Panc1 (cell line): ENCODE measurements around the gene ACD.

Experiments
- POLR2AphosphoS5 ChIP-seq: IDR thresholded peaks from 2 replicates; pipeline ENCODE4 v1.6.1; 2012; ENCODE audit warnings: mild to moderate bottlenecking, low read depth, low read length, moderate library complexity
- TF ChIP-seq, protein P1 (sequence below): fragments of 450-650 bp; IDR thresholded peaks from 2 replicates; pipeline ENCODE4 v1.5.1; 2017; ENCODE audit warnings: mild to moderate bottlenecking
- TF ChIP-seq, protein P2 (sequence below), 2 experiments: IDR thresholded peaks; 2 replicates each; pipeline ENCODE4 v1.6.1; 2011 to 2012; ENCODE audit warnings: low read depth in 2 of 2, control low read depth in 1 of 2, low read length in 1 of 2, mild to moderate bottlenecking in 1 of 2, moderate library complexity in 1 of 2; ENCODE audit not compliant: insufficient read depth in 1 of 2

DNA sequence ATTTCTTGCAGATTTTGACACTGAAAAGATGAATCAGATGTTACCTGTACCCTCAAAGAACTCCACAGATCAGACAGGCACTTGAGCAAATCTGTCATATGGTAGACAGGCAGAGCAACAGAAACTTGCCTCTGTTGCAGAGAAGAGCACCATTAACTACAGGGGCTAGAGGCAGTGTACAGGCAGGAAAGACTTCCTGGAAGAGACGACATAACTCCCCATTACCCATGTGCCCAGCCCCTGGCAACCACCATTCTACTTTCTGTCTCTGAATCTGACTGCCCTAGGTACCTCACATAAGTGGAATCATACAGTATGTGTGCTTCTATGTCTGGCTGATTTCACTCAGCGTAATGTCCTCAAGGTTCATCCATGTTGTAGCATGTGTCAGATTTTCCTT lies 43.6 kb upstream of the ACD start:
- TF ChIP-seq, protein P1, sequence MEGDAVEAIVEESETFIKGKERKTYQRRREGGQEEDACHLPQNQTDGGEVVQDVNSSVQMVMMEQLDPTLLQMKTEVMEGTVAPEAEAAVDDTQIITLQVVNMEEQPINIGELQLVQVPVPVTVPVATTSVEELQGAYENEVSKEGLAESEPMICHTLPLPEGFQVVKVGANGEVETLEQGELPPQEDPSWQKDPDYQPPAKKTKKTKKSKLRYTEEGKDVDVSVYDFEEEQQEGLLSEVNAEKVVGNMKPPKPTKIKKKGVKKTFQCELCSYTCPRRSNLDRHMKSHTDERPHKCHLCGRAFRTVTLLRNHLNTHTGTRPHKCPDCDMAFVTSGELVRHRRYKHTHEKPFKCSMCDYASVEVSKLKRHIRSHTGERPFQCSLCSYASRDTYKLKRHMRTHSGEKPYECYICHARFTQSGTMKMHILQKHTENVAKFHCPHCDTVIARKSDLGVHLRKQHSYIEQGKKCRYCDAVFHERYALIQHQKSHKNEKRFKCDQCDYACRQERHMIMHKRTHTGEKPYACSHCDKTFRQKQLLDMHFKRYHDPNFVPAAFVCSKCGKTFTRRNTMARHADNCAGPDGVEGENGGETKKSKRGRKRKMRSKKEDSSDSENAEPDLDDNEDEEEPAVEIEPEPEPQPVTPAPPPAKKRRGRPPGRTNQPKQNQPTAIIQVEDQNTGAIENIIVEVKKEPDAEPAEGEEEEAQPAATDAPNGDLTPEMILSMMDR = no peak
- TF ChIP-seq, protein P2, sequence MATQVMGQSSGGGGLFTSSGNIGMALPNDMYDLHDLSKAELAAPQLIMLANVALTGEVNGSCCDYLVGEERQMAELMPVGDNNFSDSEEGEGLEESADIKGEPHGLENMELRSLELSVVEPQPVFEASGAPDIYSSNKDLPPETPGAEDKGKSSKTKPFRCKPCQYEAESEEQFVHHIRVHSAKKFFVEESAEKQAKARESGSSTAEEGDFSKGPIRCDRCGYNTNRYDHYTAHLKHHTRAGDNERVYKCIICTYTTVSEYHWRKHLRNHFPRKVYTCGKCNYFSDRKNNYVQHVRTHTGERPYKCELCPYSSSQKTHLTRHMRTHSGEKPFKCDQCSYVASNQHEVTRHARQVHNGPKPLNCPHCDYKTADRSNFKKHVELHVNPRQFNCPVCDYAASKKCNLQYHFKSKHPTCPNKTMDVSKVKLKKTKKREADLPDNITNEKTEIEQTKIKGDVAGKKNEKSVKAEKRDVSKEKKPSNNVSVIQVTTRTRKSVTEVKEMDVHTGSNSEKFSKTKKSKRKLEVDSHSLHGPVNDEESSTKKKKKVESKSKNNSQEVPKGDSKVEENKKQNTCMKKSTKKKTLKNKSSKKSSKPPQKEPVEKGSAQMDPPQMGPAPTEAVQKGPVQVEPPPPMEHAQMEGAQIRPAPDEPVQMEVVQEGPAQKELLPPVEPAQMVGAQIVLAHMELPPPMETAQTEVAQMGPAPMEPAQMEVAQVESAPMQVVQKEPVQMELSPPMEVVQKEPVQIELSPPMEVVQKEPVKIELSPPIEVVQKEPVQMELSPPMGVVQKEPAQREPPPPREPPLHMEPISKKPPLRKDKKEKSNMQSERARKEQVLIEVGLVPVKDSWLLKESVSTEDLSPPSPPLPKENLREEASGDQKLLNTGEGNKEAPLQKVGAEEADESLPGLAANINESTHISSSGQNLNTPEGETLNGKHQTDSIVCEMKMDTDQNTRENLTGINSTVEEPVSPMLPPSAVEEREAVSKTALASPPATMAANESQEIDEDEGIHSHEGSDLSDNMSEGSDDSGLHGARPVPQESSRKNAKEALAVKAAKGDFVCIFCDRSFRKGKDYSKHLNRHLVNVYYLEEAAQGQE (IDR thresholded peaks at IDR 0.05; ENCODE audit: insufficient read depth in 1 of 2, low read depth in 2 of 2, low read length in 1 of 2) = no peak
- TF ChIP-seq POLR2AphosphoS5 = no peak
